Measurements from ENCODE around the gene NUBP2.

Gene NUBP2

DNA sequence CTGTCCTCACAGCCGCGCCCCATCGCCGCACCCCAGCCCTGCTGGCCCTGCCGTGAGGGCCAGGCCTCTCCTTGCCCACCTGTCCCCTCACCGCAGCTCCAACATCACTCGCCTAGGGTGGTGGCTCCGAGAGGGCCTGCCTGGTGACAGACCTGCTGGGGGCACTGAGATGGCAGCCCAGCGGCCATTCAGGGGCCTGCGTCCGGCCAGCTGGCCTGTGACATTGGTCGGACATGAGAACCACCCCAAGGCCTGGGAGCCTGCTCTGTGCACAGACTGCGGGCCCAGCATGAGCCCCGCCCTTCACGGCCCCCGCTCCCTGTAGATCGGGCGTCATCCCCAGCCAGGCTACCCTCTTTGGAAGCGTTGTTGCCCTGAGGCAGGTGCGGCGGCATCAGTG is 23.2 kb upstream of the NUBP2 start:
- DNase-seq, result no peak

DNA sequence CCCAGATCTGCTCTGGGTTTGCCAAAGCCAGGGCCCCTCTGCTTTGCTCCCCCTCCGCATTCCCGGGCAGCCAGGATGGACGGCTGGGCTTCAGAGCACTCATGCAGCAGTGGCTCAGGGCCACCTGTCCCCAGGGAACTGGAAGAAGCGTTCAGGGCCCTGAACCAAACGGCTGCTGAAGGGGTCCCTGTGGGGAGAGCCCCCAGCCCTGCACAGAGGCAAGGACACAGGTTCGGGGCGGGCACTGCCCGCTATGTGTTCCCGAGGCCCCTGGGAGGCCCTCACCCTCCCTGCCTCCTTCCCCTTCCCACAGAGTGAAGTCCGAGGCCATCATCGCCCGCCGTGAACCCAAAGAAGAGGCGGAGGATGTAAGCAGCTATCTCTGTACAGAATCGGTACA is 21.8 kb upstream of the NUBP2 start:
- peak; percentile 12 for DNase-seq

DNA sequence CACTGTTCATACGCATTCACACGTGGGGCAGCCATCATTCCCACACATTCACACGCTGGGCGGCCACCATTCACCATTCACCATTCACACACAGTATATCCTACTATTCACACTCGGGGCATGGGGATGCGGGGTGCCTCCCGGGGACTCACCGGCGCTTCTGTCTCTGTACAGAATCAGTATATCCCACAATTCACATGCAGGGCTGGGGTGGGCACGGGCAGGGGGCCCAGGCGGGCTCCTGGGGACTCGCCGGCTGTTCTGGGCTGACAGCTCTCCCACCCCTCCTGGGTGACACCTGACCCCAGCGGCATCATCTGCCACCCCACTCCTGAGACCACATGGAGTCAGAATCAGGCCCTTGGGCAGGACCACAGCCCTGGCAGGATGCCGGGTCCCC is 21.0 kb upstream of the NUBP2 start:
- peak; percentile 11 for DNase-seq

DNA sequence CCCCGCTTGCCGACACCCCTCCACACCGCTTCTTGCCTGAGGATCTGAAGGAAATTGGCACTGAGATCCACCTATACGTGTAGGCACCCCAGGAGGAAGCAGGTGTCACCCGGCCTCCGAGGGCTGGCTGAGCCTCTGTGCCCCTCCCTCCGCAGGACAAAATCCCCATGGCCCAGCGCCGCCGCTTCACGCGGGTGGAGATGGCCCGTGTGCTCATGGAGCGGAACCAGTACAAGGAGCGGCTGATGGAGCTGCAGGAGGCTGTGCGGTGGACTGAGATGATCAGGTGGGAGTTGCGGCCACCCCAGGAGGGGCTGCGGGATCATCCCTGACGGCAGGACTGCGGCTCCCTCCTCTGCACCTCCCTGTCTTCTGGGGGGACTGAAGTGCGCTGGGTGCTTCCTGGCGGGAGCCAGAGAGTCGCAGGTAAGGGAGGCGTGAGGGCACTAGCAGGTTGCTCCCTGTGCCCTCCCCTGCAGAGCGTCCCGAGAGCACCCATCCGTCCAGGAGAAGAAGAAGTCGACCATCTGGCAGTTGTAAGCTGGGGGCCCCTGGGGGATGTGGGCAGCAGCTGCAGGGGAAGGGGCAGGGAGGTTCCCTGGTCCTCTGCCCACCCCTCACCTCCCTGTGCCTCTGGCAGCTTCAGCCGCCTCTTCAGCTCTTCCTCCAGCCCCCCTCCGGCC is 20.4 kb upstream of the NUBP2 start:
- peak; percentile 21 for DNase-seq

DNA sequence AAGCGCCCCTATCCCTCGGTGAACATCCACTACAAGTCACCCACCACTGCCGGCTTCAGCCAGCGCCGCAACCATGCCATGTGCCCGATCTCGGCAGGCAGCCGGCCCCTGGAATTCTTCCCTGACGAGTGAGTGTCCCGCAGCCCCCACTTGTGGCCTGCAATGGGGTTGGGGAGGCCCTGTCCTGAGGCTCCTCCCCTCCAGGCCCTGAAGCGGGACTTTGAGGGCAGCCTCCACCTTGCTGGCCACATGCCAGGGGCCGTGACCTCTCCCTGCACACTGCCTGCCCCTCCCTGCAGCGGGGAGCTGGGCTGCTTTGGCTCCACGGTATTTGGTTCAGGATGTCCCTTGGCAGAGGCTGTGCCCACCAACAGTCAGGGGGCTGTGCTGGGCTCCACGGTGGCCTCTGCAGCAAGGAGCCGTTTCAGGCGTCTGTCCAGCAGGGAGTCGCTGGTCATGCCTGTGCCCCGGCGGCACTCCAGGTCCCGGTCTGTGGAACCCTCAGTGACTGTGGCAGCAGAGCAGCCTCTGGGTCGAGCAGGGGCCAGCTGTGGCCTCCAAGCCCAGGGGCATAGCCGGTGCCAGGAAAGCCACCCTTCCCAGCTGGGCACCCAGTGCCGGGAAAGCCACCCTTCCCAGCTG is 19.8 kb upstream of the NUBP2 start:
- no peak for DNase-seq

DNA sequence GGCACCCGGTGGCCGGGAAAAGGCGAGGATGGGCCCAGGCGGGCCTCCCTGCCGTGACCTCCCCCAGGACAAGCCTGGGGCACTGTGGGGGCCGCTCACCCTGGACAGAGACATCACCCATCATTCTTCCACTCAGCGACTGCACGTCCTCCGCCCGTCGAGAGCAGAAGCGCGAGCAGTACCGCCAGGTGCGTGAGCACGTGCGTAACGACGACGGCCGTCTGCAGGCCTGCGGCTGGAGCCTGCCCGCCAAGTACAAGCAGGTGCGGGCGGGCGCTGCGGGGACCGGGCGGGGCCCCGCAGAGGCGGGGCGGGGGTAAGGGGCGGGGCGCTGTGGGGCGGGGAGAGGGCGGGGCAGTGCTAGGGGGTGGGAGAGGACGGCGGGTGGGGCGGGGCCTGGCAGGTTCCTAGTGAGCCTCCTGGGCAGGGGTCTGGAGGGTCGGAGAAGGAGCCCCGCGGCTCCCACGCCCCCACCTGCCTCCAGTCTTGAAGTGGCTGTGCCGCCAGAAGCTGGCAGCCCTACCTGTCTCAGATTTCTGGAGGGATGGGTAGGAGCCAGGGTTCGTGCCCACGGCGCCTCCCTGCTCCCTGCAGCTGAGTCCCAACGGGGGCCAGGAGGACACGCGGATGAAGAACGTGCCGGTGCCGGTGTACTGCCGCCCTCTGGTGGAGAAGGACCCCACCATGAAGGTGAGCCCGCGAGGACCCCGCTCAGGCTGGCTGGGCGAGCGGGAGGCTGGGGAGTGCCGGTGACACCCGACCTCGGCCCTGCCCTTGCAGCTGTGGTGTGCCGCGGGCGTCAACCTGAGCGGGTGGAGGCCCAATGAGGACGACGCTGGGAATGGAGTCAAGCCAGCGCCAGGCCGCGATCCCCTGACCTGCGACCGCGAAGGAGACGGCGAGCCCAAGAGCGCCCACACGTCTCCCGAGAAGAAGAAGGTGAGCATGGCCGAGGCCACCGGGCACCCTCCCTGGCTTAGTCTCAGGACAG is 18.9 kb upstream of the NUBP2 start:
- DNase-seq, result no peak

DNA sequence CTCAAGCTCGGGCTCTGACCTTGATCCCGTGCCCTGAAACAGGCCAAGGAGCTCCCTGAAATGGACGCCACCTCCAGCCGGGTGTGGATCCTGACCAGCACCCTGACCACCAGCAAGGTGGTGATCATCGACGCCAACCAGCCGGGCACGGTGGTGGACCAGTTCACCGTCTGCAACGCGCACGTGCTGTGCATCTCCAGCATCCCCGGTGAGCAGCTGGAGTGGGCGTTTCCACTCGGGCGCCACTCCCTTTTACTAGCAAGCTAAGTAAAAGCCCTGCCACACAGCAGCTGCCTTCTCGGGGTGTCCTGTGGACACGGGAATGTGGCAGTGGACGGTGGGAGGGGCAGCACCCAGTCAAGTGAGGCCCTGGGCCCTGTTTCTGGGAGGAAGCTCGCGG is 17.8 kb upstream of the NUBP2 start:
- peak; percentile 23 for DNase-seq

DNA sequence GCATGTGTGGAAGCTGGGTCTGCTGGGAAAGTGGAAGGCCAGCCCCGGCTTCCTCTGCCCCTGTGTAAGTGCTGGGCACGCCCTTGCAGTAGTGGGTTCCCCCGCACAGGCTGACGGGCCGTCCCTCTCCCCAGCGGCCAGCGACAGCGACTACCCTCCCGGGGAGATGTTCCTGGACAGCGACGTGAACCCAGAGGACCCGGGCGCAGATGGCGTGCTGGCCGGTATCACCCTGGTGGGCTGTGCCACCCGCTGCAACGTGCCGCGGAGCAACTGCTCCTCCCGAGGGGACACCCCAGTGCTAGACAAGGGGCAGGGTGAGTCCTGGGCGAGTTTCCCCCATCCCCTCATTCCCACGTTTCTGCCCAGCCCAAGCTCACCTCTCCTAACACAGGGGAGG is 16.9 kb upstream of the NUBP2 start:
- no peak for DNase-seq

DNA sequence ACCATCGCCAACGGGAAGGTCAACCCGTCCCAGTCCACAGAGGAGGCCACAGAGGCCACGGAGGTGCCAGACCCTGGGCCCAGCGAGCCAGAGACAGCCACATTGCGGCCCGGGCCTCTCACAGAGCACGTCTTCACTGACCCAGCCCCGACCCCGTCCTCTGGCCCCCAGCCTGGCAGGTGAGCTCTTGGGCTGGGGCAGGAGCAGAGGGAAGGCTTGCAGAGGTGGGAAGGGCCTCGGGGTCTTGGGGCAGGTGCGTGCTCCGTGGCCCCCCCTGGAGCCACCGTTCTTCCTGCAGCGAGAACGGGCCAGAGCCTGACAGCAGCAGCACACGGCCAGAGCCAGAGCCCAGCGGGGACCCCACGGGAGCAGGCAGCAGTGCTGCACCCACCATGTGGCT is 16.5 kb upstream of the NUBP2 start:
- no peak for DNase-seq

DNA sequence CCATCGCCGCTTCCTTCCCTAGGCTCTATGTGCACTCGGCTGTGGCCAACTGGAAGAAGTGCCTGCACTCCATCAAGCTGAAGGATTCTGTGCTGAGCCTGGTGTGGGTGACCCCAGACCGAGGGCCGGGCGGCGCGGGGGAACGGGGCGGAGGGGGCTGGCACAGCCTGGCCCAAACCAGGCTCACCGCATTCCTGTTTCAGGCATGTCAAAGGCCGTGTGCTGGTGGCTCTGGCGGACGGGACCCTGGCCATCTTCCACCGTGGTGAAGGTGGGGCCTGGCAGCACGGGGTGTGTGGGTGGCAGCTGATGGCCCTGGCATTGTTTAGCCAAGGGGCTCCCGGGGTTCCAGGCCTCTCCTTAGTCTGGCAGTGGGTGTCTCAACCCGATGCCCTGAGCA is 16.1 kb upstream of the NUBP2 start:
- DNase-seq, result no peak

DNA sequence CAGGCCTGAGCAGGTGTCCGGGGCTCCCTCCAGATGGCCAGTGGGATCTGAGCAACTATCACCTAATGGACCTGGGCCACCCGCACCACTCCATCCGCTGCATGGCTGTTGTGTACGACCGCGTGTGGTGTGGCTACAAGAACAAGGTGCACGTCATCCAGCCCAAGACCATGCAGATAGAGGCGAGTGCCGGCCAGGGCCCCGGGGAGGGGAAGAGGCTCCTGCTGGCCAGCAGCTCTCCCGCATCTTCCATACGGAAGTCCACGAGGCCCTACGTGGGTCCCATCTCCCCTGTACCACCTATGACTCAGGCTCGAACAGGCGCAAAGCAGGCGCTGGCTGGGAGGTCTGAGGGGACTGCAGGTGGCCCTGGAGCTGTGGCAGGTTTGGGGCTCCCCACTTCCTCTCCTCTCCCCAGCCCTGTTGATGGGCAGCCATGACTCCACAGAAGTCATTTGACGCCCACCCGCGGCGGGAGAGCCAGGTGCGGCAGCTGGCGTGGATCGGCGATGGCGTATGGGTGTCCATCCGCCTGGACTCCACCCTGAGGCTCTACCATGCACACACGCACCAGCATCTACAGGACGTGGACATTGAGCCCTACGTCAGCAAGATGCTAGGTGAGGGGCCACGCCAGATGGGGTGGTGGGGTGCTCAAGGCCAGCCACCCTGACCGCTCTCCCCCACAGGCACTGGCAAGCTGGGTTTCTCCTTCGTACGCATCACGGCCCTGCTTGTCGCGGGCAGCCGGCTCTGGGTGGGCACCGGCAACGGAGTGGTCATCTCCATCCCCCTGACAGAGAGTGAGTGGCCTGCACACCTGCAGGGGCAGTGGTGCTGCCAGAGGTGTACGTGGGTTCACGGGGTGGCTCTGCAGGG is 15.4 kb upstream of the NUBP2 start:
- DNase-seq, result no peak

DNA sequence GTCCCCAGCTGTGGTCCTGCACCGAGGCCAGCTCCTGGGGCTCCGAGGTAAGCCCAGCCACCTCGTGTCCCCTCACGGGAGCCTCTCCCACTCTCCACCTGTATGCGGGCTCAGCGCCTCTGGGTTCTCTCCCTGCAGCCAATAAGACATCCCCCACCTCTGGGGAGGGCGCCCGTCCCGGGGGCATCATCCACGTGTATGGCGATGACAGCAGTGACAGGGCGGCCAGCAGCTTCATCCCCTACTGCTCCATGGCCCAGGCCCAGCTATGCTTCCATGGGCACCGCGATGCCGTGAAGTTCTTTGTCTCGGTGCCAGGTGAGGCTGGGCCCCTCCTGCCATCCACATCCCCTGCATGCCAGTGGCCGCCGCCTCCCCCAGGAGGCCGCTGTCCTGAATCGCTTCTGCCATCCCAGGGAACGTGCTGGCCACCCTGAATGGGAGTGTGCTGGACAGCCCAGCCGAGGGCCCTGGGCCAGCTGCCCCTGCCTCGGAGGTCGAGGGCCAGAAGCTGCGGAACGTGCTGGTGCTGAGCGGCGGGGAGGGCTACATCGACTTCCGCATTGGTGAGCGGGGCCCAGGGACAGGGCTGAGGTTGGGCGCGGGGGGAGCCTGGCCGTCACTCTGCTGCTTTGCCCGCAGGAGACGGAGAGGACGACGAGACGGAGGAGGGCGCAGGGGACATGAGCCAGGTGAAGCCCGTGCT is 14.5 kb upstream of the NUBP2 start:
- DNase-seq, result no peak

DNA sequence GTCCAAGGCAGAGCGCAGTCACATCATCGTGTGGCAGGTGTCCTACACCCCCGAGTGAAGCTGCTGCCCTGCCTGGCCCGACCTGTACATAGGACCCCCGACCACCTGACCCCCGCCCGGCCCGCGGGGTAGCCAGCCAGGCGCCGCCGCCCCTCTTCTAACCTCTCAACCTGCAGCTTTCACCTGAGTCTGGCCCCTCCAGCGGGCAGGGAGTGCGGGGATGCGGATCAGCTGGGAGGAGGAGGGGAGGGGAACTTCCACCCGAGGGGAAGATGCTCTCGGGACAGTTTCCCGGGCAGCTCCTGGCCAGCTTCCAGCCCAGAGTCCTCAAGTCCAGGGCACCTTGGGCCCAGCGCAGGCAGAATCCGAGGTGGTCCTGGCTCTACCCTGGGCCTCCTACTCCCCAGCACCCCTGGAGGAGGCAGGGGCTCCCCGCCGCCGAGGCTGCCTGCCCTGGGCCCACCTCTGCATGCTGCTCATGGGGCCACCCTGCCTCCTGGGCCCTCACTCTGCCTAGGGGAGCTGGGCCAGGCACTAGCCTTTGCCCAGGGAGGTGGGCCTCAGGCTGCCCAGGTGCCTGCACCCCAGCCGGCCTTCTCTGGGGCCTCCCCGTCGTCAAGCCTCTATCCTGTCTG is 13.9 kb upstream of the NUBP2 start:
- DNase-seq, result peak; percentile 34

DNA sequence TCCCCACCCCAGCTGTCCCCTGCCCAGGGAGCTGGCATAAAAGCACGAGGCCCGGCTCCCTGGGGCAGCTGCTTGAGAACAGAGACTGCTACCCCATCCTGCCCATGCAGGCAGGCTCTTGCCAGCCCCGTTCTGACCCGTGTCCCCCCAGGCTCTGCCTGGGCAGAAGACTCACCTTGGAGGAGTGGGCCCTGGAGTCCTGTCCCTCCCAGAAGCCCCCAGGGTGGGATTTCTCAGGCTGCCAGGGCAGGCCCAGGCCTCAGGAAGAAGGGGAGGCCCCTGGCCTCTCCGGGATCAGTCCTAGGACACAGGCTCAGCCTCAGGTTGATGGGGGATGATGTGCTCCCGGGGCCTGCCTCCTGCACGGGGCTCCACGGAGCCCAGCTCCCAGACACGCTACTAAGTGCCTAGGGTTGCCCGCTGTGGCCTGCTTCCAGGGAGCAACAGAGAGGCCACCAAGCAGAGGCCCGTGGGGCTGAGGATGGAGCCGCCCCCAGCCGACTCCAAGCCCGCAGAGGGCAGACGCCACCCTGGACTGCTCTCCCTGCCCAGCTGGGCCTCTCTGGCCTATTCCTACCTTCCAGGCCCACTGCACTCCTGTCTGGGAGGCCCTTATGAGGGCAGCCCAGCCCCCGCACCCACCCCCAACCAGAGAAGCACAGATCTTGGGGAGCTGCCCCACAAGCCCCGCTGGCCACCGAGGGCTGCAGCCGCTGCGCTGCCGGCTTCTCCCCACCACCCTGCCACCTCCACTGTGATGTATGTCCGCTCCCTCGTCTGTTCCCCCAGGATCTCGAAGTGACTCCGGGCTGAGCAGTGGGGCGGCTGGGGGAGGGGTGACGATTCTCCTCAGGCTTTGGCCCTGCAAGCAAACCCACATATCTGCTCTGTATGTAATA is 13.1 kb upstream of the NUBP2 start:
- DNase-seq, result peak; percentile 30

DNA sequence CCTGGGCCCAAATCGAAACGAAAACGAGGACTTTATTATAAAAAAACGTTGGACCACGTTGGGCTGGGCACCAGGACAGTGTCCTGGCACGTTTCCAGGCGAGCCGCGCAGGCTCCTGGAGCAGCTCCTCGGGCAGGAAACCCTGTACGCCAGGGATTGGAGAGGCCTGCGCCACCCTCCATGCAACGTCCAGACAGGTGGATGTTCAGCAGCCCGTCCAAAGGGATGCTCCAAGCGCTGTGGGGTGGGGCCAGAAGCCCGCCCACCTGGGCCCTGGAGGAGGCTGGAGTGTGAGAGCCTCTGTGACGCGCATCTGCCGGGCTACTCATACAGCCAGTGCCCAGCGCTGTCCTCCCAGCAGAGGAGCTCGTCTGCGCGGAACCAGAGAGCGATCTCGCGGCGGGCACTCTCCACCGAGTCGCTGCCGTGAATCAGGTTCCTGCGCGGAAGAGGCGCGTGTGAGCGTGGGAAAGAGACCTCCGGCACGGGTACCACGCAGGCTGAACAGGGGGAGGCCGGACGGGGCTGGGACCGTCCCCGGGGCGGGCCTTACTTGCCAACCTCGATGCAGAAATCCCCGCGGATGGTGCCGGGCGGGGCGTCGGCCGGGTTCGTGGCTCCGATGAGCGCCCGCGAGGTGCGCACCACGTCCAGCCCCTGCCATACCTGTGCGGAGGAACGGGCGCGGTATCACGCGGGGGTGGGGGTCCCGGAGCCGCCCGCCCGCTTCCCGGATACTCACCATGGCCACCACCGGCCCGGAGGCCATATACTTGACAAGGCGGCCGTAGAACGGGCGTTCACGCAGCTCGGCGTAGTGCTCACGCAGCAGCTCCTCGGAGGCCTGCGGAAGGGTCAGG is 12.2 kb upstream of the NUBP2 start:
- no peak for DNase-seq

DNA sequence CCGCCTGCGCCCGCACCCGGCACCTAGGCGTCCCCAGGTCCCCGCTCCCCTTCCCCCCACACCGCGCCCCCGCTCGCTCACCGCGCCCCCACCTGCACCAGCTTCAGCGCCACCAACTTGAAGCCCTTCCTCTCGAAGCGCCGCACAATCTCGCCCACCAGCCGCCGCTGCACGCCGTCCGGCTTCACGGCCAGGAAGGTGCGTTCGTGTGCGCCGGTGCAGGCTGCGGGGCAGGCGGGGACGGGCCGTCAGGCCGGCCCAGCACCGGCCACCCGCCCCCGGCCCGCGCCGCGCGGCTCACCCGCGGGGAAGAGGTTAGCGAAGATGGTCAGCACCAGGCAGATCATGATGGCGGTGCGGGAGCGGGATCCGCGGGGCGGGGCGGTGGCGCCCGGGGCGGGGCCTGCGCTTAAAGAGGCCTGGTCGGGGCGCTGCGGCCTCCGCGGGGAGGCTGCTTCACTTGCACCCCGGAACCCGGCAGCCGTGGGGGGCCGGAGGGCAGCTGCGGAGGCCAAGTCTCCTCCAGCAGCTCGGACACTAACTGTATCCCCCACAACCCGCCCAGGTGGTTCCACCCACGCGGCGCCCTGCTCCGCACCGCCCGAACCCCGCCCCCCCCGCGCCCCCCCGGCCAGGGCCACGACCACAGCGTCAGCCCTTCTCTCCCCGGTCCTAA is 11.4 kb upstream of the NUBP2 start, which contains the start of gene NME3:
NME3 (minus strand) TSS at position 356 of the 676 bp plus-strand sequence; CDS start at position 347, 9 bp downstream.
- peak; percentile 86 for DNase-seq

DNA sequence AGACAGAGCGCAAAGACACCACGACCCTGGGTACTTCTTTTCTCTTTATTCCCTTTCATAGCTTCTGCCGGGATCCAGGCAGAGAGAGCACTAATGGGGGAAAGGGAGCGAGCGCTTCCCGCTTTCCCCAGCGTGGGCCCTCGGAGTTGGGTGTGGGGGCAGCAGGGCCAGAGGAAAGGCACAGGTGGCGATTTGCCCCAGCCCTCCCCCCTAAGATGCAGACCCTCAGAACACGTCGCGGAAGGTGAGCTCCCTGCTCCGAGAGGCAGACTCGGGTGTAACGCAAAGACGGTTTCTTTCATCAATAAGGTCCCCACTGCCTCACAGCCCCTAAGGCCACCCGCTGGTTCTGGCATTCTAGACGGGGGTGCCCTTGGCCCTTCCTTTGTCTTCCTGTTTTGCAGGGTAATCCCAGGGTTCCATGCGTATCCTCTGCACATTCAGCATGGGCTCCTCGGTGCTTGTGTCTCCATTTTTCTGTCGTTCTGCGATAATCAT is 10.8 kb upstream of the NUBP2 start:
- DNase-seq, result no peak

DNA sequence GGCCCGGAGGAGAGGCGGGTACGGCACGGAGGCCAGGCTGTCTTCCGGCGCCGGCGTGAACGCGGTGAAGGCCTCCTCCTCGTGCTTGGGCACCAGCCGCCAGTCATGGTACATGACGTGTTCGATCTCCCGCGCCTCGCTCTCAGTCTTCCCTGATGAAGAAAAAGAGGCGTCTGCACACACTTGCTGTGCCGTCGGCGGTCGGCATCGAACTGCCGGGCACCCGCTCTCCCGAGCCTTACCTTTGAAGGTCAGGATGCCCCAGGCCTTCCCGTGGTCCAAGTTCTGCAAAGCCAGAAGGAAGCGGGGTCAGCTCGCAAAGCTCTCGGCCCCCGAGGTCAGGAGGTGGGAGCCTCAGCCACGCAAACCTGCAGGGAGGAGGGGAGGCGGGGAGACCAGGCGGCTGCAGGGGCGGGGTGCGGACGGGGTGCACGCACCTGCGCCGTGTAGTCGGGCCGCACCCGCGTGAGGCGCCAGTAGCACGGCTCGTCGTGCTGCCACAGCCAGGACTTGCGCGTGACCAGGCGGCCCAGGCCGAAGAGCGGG is 10.3 kb upstream of the NUBP2 start, which contains the start of gene EME2:
EME2 (plus strand) TSS at position 449 of the 546 bp plus-strand sequence. CDS start 418 bp downstream, outside the sequence.
- peak; percentile 30 for DNase-seq
